HPDE6-E6E7 (cell line): ENCODE data around the gene TREML2.

Source experiments
- DNase-seq: peaks from one replicate; pipeline ENCODE4 v3.0.0; 2011; ENCODE audit warnings: missing footprints; ENCODE audit errors: extremely low spot score

TREML2 gene

GRCh38 chr6:41150671-41151070 is 50.3 kb downstream of the TREML2 start:
- DNase-seq: no peak

GRCh38 chr6:41147917-41148316 is 53.0 kb downstream of the TREML2 start:
- no peak for DNase-seq
